ENCODE data around the gene ELMO1.

DNA sequence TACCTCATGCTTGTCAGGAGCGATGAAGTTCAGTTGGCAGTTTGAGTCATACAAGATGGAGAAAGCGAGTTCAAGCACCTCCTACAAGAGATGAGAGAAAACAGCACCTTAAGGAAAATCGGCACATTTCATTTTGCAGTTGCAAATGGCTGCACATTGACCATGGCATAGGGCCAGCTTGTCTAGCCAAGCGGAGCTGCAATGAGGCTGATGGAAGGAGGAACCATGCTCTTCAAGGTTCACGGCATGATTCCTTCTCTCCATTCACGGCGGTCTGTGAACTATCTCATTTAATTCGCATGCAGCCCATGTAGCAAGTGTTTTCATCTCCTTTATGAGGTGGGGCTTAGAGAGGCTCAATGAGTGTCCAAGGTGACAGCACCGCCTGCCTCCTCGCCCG, 587.0 kb downstream of the ELMO1 start:
- TF ChIP-seq, protein P1, sequence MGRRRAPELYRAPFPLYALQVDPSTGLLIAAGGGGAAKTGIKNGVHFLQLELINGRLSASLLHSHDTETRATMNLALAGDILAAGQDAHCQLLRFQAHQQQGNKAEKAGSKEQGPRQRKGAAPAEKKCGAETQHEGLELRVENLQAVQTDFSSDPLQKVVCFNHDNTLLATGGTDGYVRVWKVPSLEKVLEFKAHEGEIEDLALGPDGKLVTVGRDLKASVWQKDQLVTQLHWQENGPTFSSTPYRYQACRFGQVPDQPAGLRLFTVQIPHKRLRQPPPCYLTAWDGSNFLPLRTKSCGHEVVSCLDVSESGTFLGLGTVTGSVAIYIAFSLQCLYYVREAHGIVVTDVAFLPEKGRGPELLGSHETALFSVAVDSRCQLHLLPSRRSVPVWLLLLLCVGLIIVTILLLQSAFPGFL (CRISPR knock-in tag; IDR thresholded peaks at IDR 0.05): no peak
- no peak for TF ChIP-seq NFE2L2 (IDR thresholded peaks at IDR 0.05; ENCODE audit: low read length)
- TF ChIP-seq, protein P2, sequence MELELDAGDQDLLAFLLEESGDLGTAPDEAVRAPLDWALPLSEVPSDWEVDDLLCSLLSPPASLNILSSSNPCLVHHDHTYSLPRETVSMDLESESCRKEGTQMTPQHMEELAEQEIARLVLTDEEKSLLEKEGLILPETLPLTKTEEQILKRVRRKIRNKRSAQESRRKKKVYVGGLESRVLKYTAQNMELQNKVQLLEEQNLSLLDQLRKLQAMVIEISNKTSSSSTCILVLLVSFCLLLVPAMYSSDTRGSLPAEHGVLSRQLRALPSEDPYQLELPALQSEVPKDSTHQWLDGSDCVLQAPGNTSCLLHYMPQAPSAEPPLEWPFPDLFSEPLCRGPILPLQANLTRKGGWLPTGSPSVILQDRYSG (CRISPR knock-in tag; IDR thresholded peaks at IDR 0.05): no peak
- TF ChIP-seq, protein P3, sequence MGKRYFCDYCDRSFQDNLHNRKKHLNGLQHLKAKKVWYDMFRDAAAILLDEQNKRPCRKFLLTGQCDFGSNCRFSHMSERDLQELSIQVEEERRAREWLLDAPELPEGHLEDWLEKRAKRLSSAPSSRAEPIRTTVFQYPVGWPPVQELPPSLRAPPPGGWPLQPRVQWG (CRISPR knock-in tag; IDR thresholded peaks at IDR 0.05; ENCODE audit: borderline replicate concordance, low read depth): no peak
- TF ChIP-seq GABPA (IDR thresholded peaks at IDR 0.05; ENCODE audit: low read depth, low read length): no peak
- TF ChIP-seq GABPA (CRISPR knock-in tag; IDR thresholded peaks at IDR 0.05; ENCODE audit: low read depth): no peak
- no peak for TF ChIP-seq ATRX (CRISPR knock-in tag; IDR thresholded peaks at IDR 0.05; ENCODE audit: borderline replicate concordance)
- TF ChIP-seq HCFC1 (IDR thresholded peaks at IDR 0.05; ENCODE audit: low read depth, low read length): no peak
- TF ChIP-seq JUNB (CRISPR knock-in tag; IDR thresholded peaks at IDR 0.05; ENCODE audit: borderline replicate concordance): no peak
- no peak for TF ChIP-seq ZNF12 (CRISPR knock-in tag; IDR thresholded peaks at IDR 0.05)

All from HepG2 (cell line).